Measurements from ENCODE around the gene ARHGEF17. TPM values are rescaled to one million over a fixed set of nuclear protein-coding genes. Genes with fewer than 3 reads are reported as not detected.

ARHGEF17 gene
- total and polyA plus RNA-seq, 2 of the 8 experiments (the other 6 are each of a cell fraction or from before 2014, with no cell fraction given): 11.3 to 14.6 TPM

- no peak; the same call in 1 of the 2 replicates for TF ChIP-seq RBBP5 (IDR thresholded peaks at IDR 0.05; ENCODE audit: borderline replicate concordance, low read depth, low read length)
- peak; percentile 38 for TF ChIP-seq MAX (IDR thresholded peaks at IDR 0.05)
- TF ChIP-seq CTCF (IDR thresholded peaks at IDR 0.05; ENCODE audit: control extremely low read depth in 1 of 3, insufficient read depth in 1 of 3, low read depth in 1 of 3, low read length in 3 of 3): peak; percentile 45 to 60 (median 57)
- peak; percentile 28; the same call in 1 of the 2 replicates for TF ChIP-seq TBP (IDR thresholded peaks at IDR 0.05; ENCODE audit: low read depth, low read length)
- TF ChIP-seq CBX8 (IDR thresholded peaks at IDR 0.05; ENCODE audit: borderline replicate concordance, low read depth, low read length): no peak
- no peak for TF ChIP-seq USF2 (IDR thresholded peaks at IDR 0.05; ENCODE audit: low read length)
- peak; percentile 57 for TF ChIP-seq ASH2L (IDR thresholded peaks at IDR 0.05; ENCODE audit: low read length)
- 0 out of 2 replicates have a peak, but pooled peaks have one; percentile 17 for TF ChIP-seq BACH1 (IDR thresholded peaks at IDR 0.05; ENCODE audit: low read length)
- TF ChIP-seq CHD2 (IDR thresholded peaks at IDR 0.05; ENCODE audit: low read length): no peak
- TF ChIP-seq RAD21 (IDR thresholded peaks at IDR 0.05 in 1 of 2, conservative IDR thresholded peaks at IDR 0.05 in 1 of 2; ENCODE audit: low read depth in 2 of 2, low read length in 2 of 2): peak; percentile 43 to 52; a peak in 3 of 4 replicates
- no peak for TF ChIP-seq CHD1 (IDR thresholded peaks at IDR 0.05; ENCODE audit: low read depth, low read length)
- peak; percentile 62 for TF ChIP-seq TAF7 (optimal IDR thresholded peaks at IDR 0.05; ENCODE audit: borderline replicate concordance, low read depth, low read length)
These were observed 54.1 kb downstream of the ARHGEF17 start (continued) for GRCh38 chr11:73361953-73362776.

Data from H1 (cell line).